Astrocyte of the hippocampus (primary cell): Measurements from ENCODE around the gene CHIC2.

Source experiments
- DNase-seq: peaks from one replicate; pipeline ENCODE4 v3.0.0; 2011; ENCODE audit warnings: low read depth, low spot score

CHIC2 gene

GRCh38 chr4:54064317-54065111 lies at the start of gene CHIC2:
Gene CHIC2, minus strand, starts transcription at chr4:54064605. Its CDS starts 305 bp downstream, at chr4:54064300.
- DNase-seq = peak; percentile 99

- DNase-seq = peak; percentile 24
Measured at GRCh38 chr4:54113206-54113605, 48.8 kb upstream of the CHIC2 start.

DNA sequence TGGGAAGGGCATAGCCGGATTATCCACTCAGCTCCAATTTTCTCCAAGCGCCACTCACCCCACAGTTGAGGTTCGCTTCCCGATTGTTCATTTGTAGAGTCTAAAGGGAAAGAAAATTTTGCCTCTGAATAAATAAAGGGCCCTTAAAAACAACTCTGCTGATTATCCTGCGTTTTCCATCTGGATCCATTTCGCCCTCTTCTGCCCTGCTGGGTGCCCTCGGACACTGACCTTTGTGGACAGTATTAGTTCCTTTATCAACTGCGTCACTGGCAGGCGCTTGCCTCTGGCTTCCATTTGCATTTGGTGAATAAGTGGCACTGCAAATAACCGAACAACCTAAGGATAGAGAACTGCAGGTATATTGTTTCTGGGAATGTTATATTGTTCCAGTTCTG lies 45.6 kb upstream of the CHIC2 start:
- DNase-seq = no peak

DNA sequence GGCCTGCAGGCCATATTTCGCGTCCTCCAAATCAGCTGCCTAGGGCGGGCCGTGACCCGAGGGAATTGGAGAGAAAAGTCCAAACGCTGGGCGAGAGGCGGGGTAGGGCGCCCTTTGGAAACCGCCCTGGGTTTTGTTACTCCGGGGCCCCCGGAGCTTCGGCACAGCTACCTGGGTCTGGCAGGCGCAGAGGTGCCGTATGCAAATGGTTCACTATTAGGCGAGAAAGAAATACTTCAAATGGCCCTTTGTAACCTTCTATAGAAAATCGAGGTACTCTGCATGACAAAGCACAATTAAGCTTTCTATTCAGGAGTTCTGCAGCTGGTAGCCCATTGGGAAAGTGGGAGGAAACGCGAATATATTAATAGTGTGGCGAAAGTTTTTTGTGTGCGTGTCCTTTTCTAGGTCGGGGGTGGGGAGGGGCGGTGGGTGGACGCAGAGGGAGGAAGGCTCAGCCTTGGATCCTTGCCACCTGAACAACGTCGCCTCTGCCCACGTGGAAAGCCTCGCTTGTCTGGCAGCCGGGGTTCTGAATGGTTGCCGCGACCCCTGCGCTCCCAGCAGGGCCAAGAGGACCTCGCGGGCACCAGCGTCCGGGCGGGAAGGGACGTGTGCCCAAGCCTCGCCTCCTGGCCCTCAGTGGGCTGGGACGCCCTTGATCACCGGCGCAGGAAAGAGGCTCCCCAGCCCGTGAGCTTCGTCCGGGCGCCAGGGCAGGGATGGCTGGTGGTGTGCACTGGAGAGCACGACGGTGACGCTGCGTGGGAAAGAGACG lies 45.0 kb upstream of the CHIC2 start:
- peak; percentile 10 for DNase-seq

GRCh38 chr4:54107951-54108748 lies 43.7 kb upstream of the CHIC2 start:
- no peak for DNase-seq

GRCh38 chr4:54104907-54105306 lies 40.5 kb upstream of the CHIC2 start:
- DNase-seq = no peak

DNA sequence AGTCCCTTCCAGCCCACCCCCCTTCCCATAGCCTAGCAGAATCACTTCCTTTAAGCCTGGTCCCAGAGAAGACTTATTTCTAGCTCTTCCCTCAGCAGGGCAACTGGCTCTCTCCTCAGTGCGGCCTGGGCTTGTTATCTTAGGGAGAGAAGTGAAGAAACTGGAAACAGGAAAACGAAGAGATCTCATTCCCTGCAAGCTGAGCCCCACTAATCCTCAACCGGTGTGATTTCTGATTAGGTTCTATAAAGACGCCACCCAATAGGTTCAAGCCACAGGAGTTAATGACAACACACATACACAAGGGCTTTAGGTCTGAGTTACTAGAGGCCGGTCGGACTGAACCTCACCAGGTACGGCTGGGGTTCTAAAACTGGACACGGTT lies 38.8 kb upstream of the CHIC2 start:
- DNase-seq = no peak

DNA sequence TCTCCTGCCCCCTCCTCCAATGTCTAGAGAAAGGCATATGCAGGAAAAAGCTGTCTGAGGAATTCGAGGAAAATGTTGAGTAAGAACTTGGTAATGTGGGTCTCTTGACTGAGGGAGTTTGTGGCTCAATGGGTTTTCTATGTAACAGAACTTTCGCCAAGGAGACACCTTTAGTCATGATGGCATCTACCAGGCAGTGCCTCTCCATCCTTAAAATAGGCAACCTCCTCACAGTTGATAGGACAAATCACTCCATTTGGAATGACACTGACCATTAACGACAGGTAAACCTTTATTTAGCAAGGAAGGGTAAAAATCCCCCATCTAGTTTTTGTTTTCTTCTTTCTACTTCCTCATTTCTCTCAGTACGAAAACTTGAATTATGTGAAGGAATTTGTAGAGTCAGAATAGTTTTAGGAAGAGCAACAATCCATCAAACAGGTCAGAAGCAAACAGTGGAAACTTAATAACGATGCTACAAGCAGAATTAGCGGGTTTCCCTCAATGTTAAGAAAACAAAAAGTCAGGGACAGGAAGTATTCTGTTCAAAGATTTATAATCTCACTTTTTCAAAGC lies 38.2 kb upstream of the CHIC2 start:
- no peak for DNase-seq

DNA sequence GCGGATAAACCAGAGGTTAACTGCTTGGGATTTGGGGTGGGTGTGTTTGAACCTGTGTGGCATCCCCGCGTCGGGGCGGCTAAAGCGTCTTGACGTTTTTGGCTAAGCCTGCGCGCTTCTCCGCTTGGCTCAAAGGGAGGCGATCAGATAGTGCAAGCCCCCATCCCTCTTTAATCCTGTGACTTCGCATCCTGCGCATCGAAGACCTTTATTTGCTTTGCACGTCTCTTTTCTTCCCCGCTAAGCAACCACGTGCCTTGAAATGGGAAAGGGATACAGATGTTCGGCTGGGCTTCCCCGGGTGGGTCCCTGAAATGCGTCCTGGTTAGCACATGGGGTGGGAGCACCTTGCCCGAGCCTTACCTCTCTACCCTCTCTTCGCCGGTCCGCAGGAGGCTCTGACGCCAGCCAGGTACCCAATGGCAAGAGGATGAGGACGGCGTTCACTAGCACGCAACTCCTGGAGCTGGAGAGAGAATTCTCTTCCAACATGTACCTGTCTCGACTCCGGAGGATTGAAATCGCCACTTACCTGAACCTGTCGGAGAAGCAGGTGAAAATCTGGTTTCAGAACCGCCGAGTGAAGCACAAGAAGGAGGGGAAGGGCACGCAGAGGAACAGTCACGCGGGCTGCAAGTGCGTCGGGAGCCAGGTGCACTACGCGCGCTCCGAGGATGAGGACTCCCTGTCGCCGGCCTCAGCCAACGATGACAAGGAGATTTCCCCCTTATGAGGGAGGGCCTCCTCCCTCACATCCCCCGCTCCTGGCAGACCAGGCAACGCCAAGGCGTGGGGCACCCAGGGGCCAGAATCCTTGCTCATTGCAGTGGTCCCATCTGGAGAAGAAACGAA lies 37.0 kb upstream of the CHIC2 start:
- DNase-seq = no peak

- DNase-seq = peak; percentile 46
Measured at GRCh38 chr4:54100595-54101189, 36.3 kb upstream of the CHIC2 start.

GRCh38 chr4:54099748-54100574 lies 35.6 kb upstream of the CHIC2 start, which contains the start of gene GSX2:
Gene GSX2, plus strand, starts transcription at chr4:54100163. Its CDS starts 182 bp downstream, at chr4:54100345.
- peak; percentile 83 for DNase-seq

GRCh38 chr4:54099287-54099747 lies 34.9 kb upstream of the CHIC2 start:
- no peak for DNase-seq

DNA sequence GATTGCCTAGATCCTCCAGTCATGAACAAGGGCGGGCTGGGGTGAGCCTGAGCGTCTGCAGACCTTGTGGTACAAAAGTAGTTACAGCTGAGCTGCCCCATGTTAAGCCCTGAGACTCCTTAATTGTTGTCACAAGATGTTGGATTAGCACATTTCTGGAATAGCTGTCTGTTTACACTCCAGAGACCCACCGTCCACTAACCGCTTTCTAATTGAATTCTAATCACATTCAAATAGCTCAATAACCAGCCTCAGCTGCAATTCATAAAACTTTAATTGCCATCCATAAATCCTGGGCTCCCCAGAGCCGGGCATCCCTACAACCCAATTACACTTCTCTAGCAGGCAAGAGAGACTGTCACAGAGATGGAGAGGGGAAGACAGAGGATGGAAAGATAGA lies 34.0 kb upstream of the CHIC2 start:
- DNase-seq = no peak

GRCh38 chr4:54097152-54097551 lies 32.7 kb upstream of the CHIC2 start:
- DNase-seq = no peak

GRCh38 chr4:54096295-54096962 lies 32.0 kb upstream of the CHIC2 start:
- no peak for DNase-seq

DNA sequence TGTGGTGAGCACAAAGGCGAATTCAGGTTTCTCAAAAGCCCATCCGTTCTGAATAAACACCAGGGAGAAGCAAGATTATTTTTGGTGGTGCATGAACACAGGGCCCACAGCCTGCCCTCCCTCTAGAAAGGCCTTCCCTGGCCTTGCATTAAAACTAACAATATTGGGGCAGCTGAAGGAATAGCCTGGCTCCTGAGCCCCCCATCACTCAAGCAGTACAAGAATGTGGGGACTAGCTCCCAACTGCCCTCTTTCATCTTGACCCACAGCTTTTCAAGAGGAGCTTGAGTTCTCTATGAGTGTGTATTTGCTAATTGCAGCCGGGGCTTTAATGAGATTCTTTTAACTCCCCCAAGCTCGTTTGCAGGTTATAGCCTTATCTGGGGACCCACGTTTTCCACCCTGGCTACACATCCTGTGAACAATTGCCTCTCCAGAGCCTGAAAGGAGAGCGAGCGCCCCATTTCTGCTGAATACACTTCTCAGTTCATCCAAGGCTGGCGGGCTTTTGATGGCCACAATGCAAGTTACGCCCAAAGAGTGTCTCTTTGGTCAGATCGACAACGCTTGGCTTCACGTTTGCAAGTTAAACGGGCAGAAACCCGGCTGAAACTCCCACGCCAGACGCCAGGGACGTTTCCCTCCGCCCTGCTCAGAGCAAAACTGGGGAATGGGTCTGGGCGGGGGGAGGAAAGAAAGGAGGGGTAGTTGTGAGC lies 30.9 kb upstream of the CHIC2 start:
- DNase-seq = no peak

DNA sequence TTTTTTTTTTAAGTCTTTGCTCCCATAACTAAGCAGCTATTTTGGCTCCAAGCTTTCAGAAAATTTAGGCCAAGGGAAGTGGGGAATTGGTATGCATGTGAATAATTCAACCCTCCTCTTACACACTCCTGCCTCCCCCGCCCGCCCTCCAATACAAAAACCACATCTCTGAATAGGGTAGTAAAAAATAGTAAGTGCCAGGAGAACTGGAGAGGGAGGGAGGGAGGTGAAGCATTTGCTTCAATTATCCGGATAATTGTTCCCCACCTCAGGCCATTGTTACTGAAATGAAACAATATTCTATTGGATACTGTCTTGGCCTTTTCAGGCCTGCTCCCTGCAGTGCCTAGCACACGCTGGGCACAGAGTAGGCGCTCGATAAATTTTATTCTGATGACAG lies 30.0 kb upstream of the CHIC2 start:
- no peak for DNase-seq
